A673 (cell line): Measurements from ENCODE around the gene GUCY1A1.

Experiments used
- CTCF ChIP-seq: fragments of 300-800, 200-600 bp; sonication (generic); conservative IDR thresholded peaks from 2 replicates; pipeline ENCODE4 v1.5.1; 2017; ENCODE audit warnings: low read depth, mild to moderate bottlenecking, antibody characterized with exemption, low read length, moderate library complexity, mixed read lengths
- EZH2 ChIP-seq: fragments of 200-600 bp; sonication (generic); IDR thresholded peaks from 2 replicates; pipeline ENCODE4 v1.6.1; 2017; ENCODE audit warnings: borderline replicate concordance, low read depth, mild to moderate bottlenecking, mixed read lengths, antibody characterized with exemption, low read length; ENCODE audit not compliant: poor library complexity, severe bottlenecking

GRCh38 chr4:155632310-155632840 is 34.3 kb upstream of the GUCY1A1 start:
- TF ChIP-seq CTCF = no peak
- TF ChIP-seq EZH2 = no peak
